HUES48 (cell line): ENCODE results near the gene RAMP1.

ENCODE experiments used
- H3K27ac ChIP-seq: one replicate; pipeline ENCODE4 v1.7.0; 2013; ENCODE audit warnings: low read depth, low read length, inconsistent platforms
- H3K27me3 ChIP-seq: 2 replicates; pipeline ENCODE4 v1.6.1; 2013; ENCODE audit warnings: mild to moderate bottlenecking, low read length; ENCODE audit not compliant: control insufficient read depth, insufficient read depth
- H3K36me3 ChIP-seq: 2 replicates; pipeline ENCODE4 v1.6.1; 2013; ENCODE audit warnings: low read length; ENCODE audit not compliant: control insufficient read depth, insufficient read depth
- H3K4me1 ChIP-seq: 2 replicates; pipeline ENCODE4 v1.6.1; 2013; ENCODE audit warnings: mild to moderate bottlenecking, low read length; ENCODE audit not compliant: control insufficient read depth, insufficient read depth
- H3K4me3 ChIP-seq: 2 replicates; pipeline ENCODE4 v1.5.1; 2013; ENCODE audit warnings: mild to moderate bottlenecking, low read depth, low read length
- H3K9ac ChIP-seq: 2 replicates; pipeline ENCODE4 v1.6.1; 2013; ENCODE audit warnings: mild to moderate bottlenecking, low read depth, low read length, moderate library complexity
- H3K9me3 ChIP-seq: 2 replicates; pipeline ENCODE4 v1.6.1; 2013; ENCODE audit warnings: low read length; ENCODE audit not compliant: control insufficient read depth, insufficient read depth

RAMP1 gene

DNA sequence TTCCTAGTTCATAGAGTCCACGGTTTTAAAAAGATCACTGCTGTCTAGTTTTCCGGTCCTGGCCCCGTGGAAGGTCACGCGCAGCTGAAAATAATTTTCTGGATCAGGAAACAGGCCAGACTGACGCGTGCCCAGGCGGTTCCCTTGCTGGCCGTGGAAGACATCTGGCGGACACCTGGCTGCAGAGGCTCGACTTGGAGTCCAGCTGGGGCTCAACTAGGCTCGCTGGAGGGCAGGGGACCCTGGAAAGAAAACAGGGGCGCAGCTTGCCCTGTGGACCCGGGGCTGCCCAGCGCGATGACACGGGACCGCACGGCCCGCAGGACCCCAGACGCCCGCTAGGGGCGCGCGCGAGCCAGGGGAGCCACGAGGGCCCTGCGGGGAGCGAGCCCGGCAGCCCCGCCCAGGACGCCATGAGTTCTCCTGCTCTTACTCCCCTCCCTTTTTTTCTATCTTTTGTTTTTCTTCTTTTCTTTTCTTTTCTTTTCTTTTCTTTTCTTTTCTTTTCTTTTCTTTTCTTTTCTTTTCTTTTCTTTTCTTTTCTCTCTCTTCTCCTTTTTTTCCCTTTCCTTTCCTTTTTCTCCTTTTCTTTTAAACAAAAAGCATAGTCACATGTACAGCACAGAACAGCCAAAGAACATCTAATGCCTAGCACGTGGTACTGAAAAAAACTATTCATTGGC lies 64.2 kb downstream of the RAMP1 start:
- no peak overlapping the region for H3K9ac ChIP-seq
- H3K36me3 ChIP-seq: no peaks in the 10 kb centered on the region
- no peaks in the 10 kb centered on the region for H3K9me3 ChIP-seq
- H3K4me3 ChIP-seq: no peak overlapping the region
- H3K27ac ChIP-seq: no peak overlapping the region
- H3K27me3 ChIP-seq: no peaks in the 10 kb centered on the region
- H3K4me1 ChIP-seq: peaks cover 5% of the 10 kb centered on the region; the same call in 1 of the 2 replicates

DNA sequence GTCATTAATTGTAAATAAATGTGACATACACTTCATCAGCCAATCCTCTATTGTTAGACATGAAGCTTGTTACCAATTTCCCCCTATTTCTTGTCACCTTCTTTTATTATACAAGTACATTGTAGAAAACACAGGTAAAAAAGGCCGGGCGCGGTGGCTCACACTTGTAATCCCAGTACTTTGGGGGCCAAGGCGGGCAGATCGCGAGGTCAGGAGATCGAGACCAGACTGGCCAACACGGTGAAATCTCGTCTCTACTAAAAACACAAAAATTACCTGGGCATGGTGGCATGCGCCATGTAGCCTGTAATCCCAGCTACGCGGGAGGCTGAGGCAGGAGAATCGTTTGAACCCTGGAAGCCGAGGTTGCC lies 64.7 kb downstream of the RAMP1 start:
- H3K9ac ChIP-seq: no peak overlapping the region
- no peaks in the 10 kb centered on the region for H3K36me3 ChIP-seq
- no peaks in the 10 kb centered on the region for H3K9me3 ChIP-seq
- peaks cover 5% of the 10 kb centered on the region; the same call in 1 of the 2 replicates for H3K4me1 ChIP-seq
- H3K27me3 ChIP-seq: no peaks in the 10 kb centered on the region
- no peak overlapping the region for H3K27ac ChIP-seq
- no peak overlapping the region for H3K4me3 ChIP-seq

DNA sequence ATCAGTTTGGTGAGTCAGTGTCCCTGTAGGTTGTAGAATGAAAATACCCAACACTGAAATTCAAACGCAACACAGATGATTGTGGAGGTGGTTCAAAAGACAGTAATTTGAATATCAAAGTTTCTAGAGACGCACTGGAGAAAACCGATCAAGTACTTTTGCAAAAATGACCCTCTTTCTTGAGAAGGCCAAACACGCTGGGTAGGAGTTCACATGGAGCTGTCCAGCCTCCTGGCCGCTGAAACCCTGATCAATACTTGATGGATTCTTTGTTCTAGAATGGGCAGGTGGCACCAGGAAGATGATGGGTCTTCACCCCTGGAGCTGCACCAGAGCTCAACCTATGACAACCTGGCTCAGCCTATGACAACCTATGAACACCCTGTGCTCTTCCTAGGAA lies 67.7 kb downstream of the RAMP1 start:
- no peak overlapping the region for H3K9ac ChIP-seq
- no peak overlapping the region for H3K4me3 ChIP-seq
- no peak overlapping the region for H3K27ac ChIP-seq
- no peaks in the 10 kb centered on the region for H3K27me3 ChIP-seq
- no peaks in the 10 kb centered on the region; the same call in 1 of the 2 replicates for H3K9me3 ChIP-seq
- no peaks in the 10 kb centered on the region for H3K36me3 ChIP-seq
- peaks cover 5% of the 10 kb centered on the region; the same call in 1 of the 2 replicates for H3K4me1 ChIP-seq

DNA sequence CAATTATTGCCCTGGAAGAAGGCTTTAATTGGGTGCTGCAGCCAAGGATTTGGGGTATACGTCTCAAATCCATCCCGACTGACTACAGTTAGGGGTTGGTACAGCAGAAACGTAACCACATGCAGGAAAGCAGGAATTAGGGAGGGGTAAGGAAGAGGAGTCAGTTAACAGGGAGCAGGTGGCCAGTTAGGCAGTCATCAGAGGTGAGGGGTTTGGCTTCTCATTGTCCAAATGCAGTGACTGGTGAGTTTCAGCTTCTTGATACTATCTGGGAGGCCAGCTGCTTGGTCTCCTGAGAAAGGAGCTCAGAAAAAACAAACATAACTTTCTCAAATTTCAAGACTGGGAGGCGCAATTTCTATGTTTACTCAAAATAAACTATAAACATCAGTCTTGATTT lies 68.6 kb downstream of the RAMP1 start:
- H3K27ac ChIP-seq: no peak overlapping the region
- no peak overlapping the region for H3K4me3 ChIP-seq
- H3K27me3 ChIP-seq: no peaks in the 10 kb centered on the region
- peaks cover 3% of the 10 kb centered on the region; the same call in 1 of the 2 replicates for H3K4me1 ChIP-seq
- H3K36me3 ChIP-seq: no peaks in the 10 kb centered on the region
- no peak overlapping the region for H3K9ac ChIP-seq
- H3K9me3 ChIP-seq: no peaks in the 10 kb centered on the region; the same call in 1 of the 2 replicates

DNA sequence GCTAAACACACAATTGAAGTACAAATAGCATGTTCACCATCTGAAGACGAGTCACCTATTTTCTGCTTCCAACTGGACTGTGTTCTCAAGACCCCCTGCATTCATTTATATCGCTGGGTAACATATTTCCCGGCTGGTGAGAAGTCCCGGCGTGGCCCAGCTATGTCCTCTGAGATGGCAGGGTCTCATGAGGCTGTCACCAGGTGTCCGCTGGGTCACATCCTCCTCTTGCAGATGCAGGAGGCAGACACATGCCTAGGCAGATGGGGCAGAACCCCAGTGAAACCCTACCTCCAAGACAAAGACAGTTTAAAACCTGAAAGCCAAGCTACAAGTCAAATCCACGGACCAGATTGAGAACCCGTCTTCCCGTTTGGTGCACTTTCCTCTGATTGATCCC lies 70.6 kb downstream of the RAMP1 start:
- no peaks in the 10 kb centered on the region for H3K36me3 ChIP-seq
- no peaks in the 10 kb centered on the region; the same call in 1 of the 2 replicates for H3K9me3 ChIP-seq
- H3K27ac ChIP-seq: no peak overlapping the region
- no peaks in the 10 kb centered on the region for H3K27me3 ChIP-seq
- H3K9ac ChIP-seq: no peak overlapping the region
- H3K4me1 ChIP-seq: no peaks in the 10 kb centered on the region
- H3K4me3 ChIP-seq: no peak overlapping the region

DNA sequence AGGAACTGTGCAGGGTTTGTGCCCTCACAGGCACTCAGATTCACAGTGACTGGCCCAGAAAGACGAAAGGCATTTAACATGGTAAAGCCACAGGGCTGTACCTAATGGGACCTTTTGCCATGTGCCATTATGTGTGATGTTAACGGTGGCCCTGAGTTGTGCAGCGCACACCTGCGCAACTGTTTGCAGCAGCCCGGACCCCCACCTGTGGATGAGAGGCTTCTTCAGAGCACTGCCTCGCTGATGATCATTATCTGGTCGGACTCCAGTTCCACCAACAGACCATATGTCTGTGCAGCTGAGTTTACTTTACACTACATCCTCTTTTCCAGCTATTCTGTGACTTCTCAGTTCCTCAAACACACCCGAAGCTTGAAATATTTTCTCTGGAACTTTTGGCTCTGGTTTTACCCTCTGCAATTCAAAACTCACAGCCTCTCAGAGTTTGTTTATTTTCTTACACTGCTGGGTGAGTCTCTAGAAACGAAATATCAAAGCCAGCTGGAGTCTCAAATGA lies 71.8 kb downstream of the RAMP1 start:
- H3K27ac ChIP-seq: no peak overlapping the region
- H3K4me1 ChIP-seq: no peaks in the 10 kb centered on the region
- H3K9me3 ChIP-seq: no peaks in the 10 kb centered on the region; the same call in 1 of the 2 replicates
- H3K4me3 ChIP-seq: no peak overlapping the region
- H3K36me3 ChIP-seq: no peaks in the 10 kb centered on the region
- no peaks in the 10 kb centered on the region for H3K27me3 ChIP-seq
- H3K9ac ChIP-seq: no peak overlapping the region

DNA sequence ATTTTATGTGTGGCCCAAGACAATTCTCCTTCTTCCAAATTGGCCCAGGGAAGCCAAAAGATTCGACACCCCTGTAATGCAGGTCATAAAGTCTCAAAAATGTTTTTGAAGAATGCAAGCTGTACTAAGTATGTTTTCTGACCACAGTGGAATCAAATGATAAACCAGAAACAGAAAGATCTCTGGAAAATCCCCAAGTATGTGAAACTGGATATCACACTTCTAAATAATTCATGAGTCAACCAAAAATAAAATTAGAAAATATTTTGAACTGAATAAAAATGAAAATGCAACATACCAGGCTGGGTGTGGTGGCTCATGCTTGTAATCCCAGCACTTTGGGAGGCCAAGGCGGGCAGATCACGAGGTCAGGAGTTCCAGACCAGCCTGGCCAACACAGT lies 73.3 kb downstream of the RAMP1 start:
- Histone ChIP-seq H3K27ac (no peak overlapping the region), H3K27me3 (no peaks in the 10 kb centered on the region), H3K36me3 (no peaks in the 10 kb centered on the region), H3K4me3 (no peak overlapping the region), H3K9ac (no peak overlapping the region), H3K4me1 (no peaks in the 10 kb centered on the region), H3K9me3 (no peaks in the 10 kb centered on the region; the same call in 1 of the 2 replicates)

DNA sequence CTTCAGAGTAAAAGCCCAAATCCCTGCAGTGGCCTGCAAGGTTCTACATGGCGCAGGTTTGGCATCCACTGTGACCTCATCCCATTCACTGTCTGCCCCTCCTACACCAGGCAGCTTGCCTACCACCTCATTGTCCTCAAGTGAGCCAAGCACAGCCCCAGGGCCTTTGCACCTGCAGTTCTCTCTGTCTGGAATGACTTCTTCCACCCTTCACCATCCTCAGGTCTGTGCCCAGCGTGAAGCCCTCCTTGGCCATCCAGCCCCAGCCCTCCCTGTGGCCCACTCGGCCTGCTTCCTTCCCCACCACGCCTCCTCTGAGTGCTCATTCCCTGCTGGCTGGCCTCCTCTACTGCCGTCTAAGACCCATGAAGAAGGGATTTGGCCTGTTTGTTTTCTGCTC lies 74.8 kb downstream of the RAMP1 start:
- H3K36me3 ChIP-seq: no peaks in the 10 kb centered on the region
- H3K9ac ChIP-seq: no peak overlapping the region
- no peaks in the 10 kb centered on the region for H3K27me3 ChIP-seq
- no peaks in the 10 kb centered on the region; the same call in 1 of the 2 replicates for H3K9me3 ChIP-seq
- no peaks in the 10 kb centered on the region for H3K4me1 ChIP-seq
- H3K27ac ChIP-seq: no peak overlapping the region
- H3K4me3 ChIP-seq: no peak overlapping the region

DNA sequence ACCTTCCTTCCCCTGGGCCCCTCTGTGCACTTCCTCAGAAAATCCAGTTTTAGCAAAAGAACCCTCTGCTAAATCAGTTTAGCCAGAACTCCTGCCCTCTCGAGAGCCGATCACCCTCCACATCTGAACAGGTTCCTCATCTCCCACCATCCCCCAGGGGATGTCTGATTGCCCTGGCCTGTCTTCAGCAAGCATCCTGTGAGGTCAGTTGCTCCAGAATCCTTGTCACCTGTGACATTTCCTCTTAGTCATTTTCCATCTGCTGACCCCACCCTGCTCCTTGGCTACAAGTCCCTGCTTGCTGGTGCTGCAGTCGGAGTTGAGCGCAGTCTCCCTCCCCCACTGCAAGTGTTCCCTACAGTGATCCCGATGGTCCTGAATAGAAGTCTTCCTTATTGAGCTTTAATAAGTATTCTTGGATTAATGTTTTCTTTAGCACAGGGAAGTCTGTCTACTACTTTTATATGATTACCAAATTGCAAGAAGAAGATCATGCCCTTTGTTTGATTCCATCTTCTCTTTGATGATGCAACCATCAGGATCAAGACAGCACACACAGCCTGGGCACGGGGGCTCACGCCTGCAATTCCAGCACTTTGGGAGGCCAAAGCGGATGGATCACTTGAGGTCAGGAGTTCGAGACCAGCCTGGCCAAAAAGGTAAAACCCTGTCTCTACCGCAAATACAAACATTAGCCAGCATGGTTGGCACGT lies 76.5 kb downstream of the RAMP1 start:
- Histone ChIP-seq H3K4me3 (no peak overlapping the region), H3K4me1 (no peaks in the 10 kb centered on the region), H3K27ac (no peak overlapping the region), H3K36me3 (no peaks in the 10 kb centered on the region), H3K9me3 (no peaks in the 10 kb centered on the region; the same call in 1 of the 2 replicates), H3K27me3 (no peaks in the 10 kb centered on the region), H3K9ac (no peak overlapping the region)

DNA sequence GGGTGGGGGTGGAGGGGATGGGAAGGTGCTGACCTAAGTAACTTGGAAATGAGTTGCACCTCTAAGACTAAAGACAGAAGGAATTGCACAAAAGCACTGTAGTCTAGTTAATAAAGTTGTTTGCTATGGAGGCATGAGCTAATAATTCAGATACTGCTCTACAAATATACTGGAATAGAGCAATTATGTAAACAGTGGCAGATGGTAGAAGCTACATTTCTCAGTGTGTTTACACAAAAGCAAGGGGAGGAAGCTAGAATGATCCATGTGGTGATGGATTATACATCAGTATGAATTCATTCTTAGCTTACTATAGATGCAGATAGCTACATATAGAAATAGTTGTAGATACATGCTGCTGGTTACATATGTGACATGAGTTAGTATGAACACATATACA lies 79.8 kb downstream of the RAMP1 start:
- Histone ChIP-seq H3K27me3 (no peaks in the 10 kb centered on the region), H3K36me3 (no peaks in the 10 kb centered on the region), H3K9ac (no peak overlapping the region), H3K4me3 (no peak overlapping the region), H3K27ac (no peak overlapping the region), H3K4me1 (no peaks in the 10 kb centered on the region), H3K9me3 (peaks cover 5% of the 10 kb centered on the region; the same call in 1 of the 2 replicates)

DNA sequence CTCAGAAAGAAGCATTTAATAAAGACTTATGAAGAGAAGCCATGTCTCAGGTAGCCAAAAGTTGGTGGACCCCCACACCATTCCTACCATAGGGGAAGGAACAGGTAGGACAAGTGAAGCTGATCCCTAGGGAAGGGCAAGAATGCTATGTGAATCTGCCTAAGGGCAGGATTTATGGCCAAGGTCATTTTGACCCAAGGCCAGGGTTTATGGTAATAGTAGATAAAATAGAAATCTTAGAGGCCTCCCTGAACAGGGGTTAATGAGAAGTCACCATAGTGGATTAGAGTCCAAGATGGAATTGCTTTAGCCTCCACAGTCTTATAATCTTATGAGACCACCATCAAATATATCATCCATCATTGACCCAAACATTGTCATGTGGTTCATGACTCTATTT lies 81.4 kb downstream of the RAMP1 start:
- Histone ChIP-seq H3K4me1 (no peaks in the 10 kb centered on the region), H3K27ac (no peak overlapping the region), H3K9ac (no peak overlapping the region), H3K27me3 (no peaks in the 10 kb centered on the region), H3K4me3 (no peak overlapping the region), H3K9me3 (peaks cover 12% of the 10 kb centered on the region), H3K36me3 (no peaks in the 10 kb centered on the region)
